ENCODE measurements around the gene OLFML3. TPM values are rescaled to one million over a fixed set of nuclear protein-coding genes. Genes with fewer than 3 reads are reported as not detected.

OLFML3 gene
- total and polyA plus RNA-seq, 2 of the 8 experiments (the other 6 are each of a cell fraction or from before 2014, with no cell fraction given) = 56.0 to 72.3 TPM

- Histone ChIP-seq H3K79me1 (ENCODE audit: low read depth, low read length) (no peaks in the 10 kb centered on the region; the same call in 1 of the 2 replicates), H3K27me3 (replicated peaks in 1 of 4; ENCODE audit: control insufficient read depth in 3 of 4, extremely low read depth in 1 of 4, insufficient read depth in 3 of 4, low read length in 3 of 4) (no peaks in the 10 kb centered on the region), H3K79me2 (ENCODE audit: control insufficient read depth in 1 of 2, insufficient read depth in 2 of 2, low read length in 2 of 2) (peaks cover 0 to 33% of the 10 kb centered on the region in 2 experiments; a peak in 2 of 4 replicates), H2BK5ac (ENCODE audit: low read depth, low read length) (no peak overlapping the region), H2AK5ac (ENCODE audit: low read depth, low read length) (no peak overlapping the region), H3K4me2 (ENCODE audit: insufficient read depth in 1 of 2, low read depth in 2 of 2, low read length in 2 of 2) (no peak overlapping the region), H3K23me2 (ENCODE audit: low read depth, low read length) (no peaks in the 10 kb centered on the region), H4K5ac (ENCODE audit: insufficient read length, low read depth, low read length) (no peak overlapping the region), H2AFZ (ENCODE audit: low read length) (no peak overlapping the region), H4K8ac (ENCODE audit: extremely low read depth, insufficient read depth, low read length) (no peak overlapping the region), H2BK120ac (replicated peaks; ENCODE audit: low read depth, low read length) (no peak overlapping the region), H3K4me3 (ENCODE audit: extremely low read depth in 1 of 4, insufficient read depth in 2 of 4, low read depth in 3 of 4, low read length in 4 of 4) (no peak overlapping the region), H3K23ac (ENCODE audit: insufficient read length) (no peak overlapping the region), H2BK15ac (ENCODE audit: low read length) (no peak overlapping the region), H3K4ac (replicated peaks; ENCODE audit: insufficient read length, low read depth, low read length) (no peak overlapping the region), H3K36me3 (ENCODE audit: control insufficient read depth in 2 of 4, insufficient read depth in 4 of 4, low read length in 3 of 4) (peaks cover 0 to 6% (median 0%) of the 10 kb centered on the region in 4 experiments; a peak in 1 of 8 replicates), H3K27ac (ENCODE audit: low read depth, low read length) (no peak overlapping the region), H3K56ac (replicated peaks; ENCODE audit: insufficient read length, low read depth, low read length) (no peak overlapping the region), H2BK12ac (ENCODE audit: low read depth, low read length) (no peak overlapping the region), H3K18ac (ENCODE audit: extremely low read depth, low read length) (no peak overlapping the region), H3K4me1 (replicated peaks in 1 of 4; ENCODE audit: control insufficient read depth in 3 of 4, insufficient read depth in 4 of 4, low read length in 3 of 4) (no peaks in the 10 kb centered on the region), H2BK20ac (ENCODE audit: low read length) (no peak overlapping the region), H3K14ac (ENCODE audit: insufficient read length) (no peak overlapping the region), H4K20me1 (replicated peaks in 1 of 2; ENCODE audit: control insufficient read depth in 1 of 2, insufficient read depth in 2 of 2, low read length in 2 of 2) (no peaks in the 10 kb centered on the region), H3K9ac (replicated peaks in 1 of 4; ENCODE audit: extremely low read depth in 1 of 4, low read depth in 3 of 4, low read length in 3 of 4) (no peak overlapping the region), H4K91ac (replicated peaks; ENCODE audit: insufficient read length, low read length) (no peak overlapping the region), H3K9me3 (ENCODE audit: insufficient read depth in 2 of 2, low read depth in 1 of 2, low read length in 1 of 2) (no peaks in the 10 kb centered on the region)
- TF ChIP-seq RFX5 (IDR thresholded peaks at IDR 0.05; ENCODE audit: borderline replicate concordance, low read depth, low read length) = no peak
- FAIRE-seq (no peak), DNase-seq (ENCODE audit: low read depth in 1 of 2, low spot score in 2 of 2) (no peak)
- WGBS, 2 experiments (ENCODE audit: extremely low coverage in 1 of 2, insufficient coverage in 1 of 2, insufficient read length in 1 of 2, insufficient replicate concordance in 2 of 2, low coverage in 1 of 2, low lambda C conversion rate in 2 of 2, missing lambda C conversion rate in 1 of 2) = 67% methylated on average over 3 of the region's 3 CpGs; no CpG with 5 or more reads in 1 of the 2 experiments
- CTCF ChIA-PET (ENCODE audit: partially characterized antibody) = interaction anchor here (0.7 to 9.3 kb wide), 10 partner anchors 10 to 1229 kb away, joined by 3 to 31 read pairs (median 4); a partner anchor contains a TSS
- POLR2A ChIA-PET (ENCODE audit: partially characterized antibody) = interaction anchor here (1.2 to 1.4 kb wide), 3 partner anchors 18 to 135 kb away, joined by 3 to 4 read pairs (median 3); partner anchors contain the start of gene RSBN1
These were observed 31.7 kb upstream of the OLFML3 start for GRCh38 chr1:113947388-113948107.

Measured in H1 (cell line).